Ovary (tissue), 9 donors: ENCODE results near the gene THADA. TPM values are rescaled to one million over a fixed set of nuclear protein-coding genes. Genes with fewer than 3 reads are reported as not detected.
"Not testable (repeated sequence)": the region's sequence is repeated elsewhere in the genome, so short reads cannot be mapped to it uniquely, and the experiment has no call there.

Experiments
- DNase-seq, 5 donors: peaks; one replicate each; pipeline ENCODE4 v3.0.0-alpha.2; 2019 to 2020
- H3K27ac ChIP-seq, 2 donors: fragments of 200-600 bp; one replicate each; pipeline versions ENCODE4 v1.5.1 to v1.8.0; 2019 to 2022
- H3K27me3 ChIP-seq: fragments of 200-600 bp; one replicate; pipeline ENCODE4 v1.8.0; 2022
- H3K36me3 ChIP-seq: fragments of 200-600 bp; sonication (generic); one replicate; pipeline ENCODE4 v1.5.1; 2019
- H3K4me1 ChIP-seq: one replicate; pipeline ENCODE4 v1.8.1; 2013; ENCODE audit warnings: mild to moderate bottlenecking, moderate library complexity; ENCODE audit not compliant: insufficient read depth
- H3K4me3 ChIP-seq: fragments of 200-600 bp; sonication (generic); one replicate; pipeline ENCODE4 v1.5.1; 2017
- H3K9me3 ChIP-seq, 2 donors: fragments of 200-600 bp in 1 of 2; sonication (generic) in 1 of 2; one replicate each; pipeline versions ENCODE4 v1.5.1 to v1.8.1; 2013 to 2019; ENCODE audit warnings: mild to moderate bottlenecking in 1 of 2, moderate library complexity in 1 of 2
- CTCF ChIP-seq, 3 donors: fragments of 450-650 bp in 2 of 3; fragments of 200-600 bp in 1 of 3; IDR thresholded peaks; one replicate each; pipeline versions ENCODE4 v1.5.1 to v1.8.0; 2016 to 2022; ENCODE audit warnings: antibody characterized with exemption in 3 of 3, mild to moderate bottlenecking in 1 of 3
- EP300 ChIP-seq: sonication (generic); formaldehyde crosslinking; IDR thresholded peaks from one replicate; pipeline ENCODE4 v1.6.1; 2017; ENCODE audit warnings: antibody characterized with exemption
- POLR2A ChIP-seq: fragments of 450-650 bp; IDR thresholded peaks from one replicate; pipeline ENCODE4 v1.6.1; 2017; ENCODE audit warnings: antibody characterized with exemption, mild to moderate bottlenecking, moderate library complexity
- WGBS, 3 donors: extraction: QIAGEN DNeasy Blood & Tissue Kit in 1 of 3; methylation state at CpG; one replicate each; pipeline versions ENCODE4 v1.1.5 to v1.1.7; 2013 to 2017; 5-methylcytosine and 5-hydroxymethylcytosine counted together
- intact Hi-C, 4 donors: fragments of 100-400 bp; cut with DNase I; formaldehyde crosslinking; loops; one replicate each; pipeline versions ENCODE4 v1.11.0 to v1.15.1; 2022 to 2023
- polyA plus RNA-seq, 2 donors: library from polyadenylated mRNA; stranded (reverse); fragments of 200-250 nt in 1 of 2; fragments of 350-450 nt in 1 of 2; fragmentation: Illumina TruSeq in 1 of 2; extraction: RNeasy Lipid Tissue Mini Kit (QIAGEN cat#74804) in 1 of 2; gene quantifications; one replicate each; pipeline ENCODE4 v1.2.3, GENCODE V29; 2013 to 2014
- total RNA-seq, 7 donors: library from RNA; depleted of rRNA in 2 of 7; stranded (reverse); fragments of >200 nt in 2 of 7; fragmentation: NEBNext Ultra II Directional in 3 of 7; extraction: Animal tissue kit (Norgen Biotek cat#: 25700) in 3 of 7; gene quantifications; one replicate each; pipeline versions ENCODE4 v1.1.0 to v1.2.4, GENCODE V29; 2016 to 2023
- donor health status: DM: no; HTN: no; CAD: no; lungs with moderate emphysema.
- donor health status: DM: no; HTN: no; CAD: no.
- donor health status: Bipolar disorder and iron deficiency.
- donor health status: DM: yes; HTN: yes; CAD: no.
- donor health status: DM: no; HTN: no; CAD: no.
- donor health status: DM: yes; HTN: yes; CAD: no.

Gene THADA
- total and polyA plus RNA-seq, 9 donors = 14.0 to 46.8 (median 28.6) TPM

DNA sequence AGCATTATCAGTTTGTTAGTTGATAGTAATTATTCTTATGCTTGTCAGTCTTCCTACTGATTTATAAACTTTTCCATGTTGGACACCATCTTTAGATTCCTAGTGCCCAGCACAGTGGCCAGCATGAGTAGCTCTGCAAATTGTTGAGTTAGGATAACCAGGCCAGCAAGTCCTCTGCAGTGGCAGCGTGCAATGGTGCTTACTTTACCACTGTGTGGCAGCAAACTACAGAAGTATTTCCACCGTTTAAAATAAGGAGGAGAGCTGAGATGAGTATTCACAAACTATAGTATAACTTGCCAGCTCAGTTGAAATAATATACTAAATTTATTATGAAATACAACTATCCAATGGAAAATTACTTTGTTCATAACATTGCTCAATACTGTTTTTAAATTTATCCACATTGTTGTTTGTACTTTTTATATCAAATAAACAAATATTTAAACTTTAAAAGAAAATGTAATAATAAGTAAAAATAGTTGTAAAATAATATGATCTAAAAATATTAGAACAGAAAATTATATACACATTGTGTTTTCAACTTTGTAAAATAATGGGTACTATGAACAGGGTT, 9.3 kb upstream of the THADA start:
- H3K9me3 ChIP-seq = no peaks in the 10 kb centered on the region
- 8 to 9% (median 9%) methylated on average over 2 of the region's 2 CpGs for WGBS, 3 donors
- H3K27me3 ChIP-seq = no peaks in the 10 kb centered on the region
- no peaks in the 10 kb centered on the region for H3K36me3 ChIP-seq
- H3K4me3 ChIP-seq = no peak overlapping the region
- intact Hi-C loops = no loop called here
- H3K4me1 ChIP-seq = no peaks in the 10 kb centered on the region
- TF ChIP-seq EP300 (no peak), CTCF (IDR thresholded peaks at IDR 0.05) (peak in 1 of 3 donors; percentile 18), POLR2A (no peak)
- H3K27ac ChIP-seq = no peak overlapping the region
- DNase-seq = peak in 1 of 5 donors; percentile 35

- Histone ChIP-seq H3K27ac (no peak overlapping the region), H3K4me1 (no peaks in the 10 kb centered on the region), H3K9me3 (no peaks in the 10 kb centered on the region), H3K27me3 (no peaks in the 10 kb centered on the region), H3K36me3 (no peaks in the 10 kb centered on the region), H3K4me3 (no peak overlapping the region)
- intact Hi-C loops = no loop called here
- 61 to 77% (median 75%) methylated on average over 4 of the region's 4 CpGs for WGBS, 3 donors
- no peak for TF ChIP-seq POLR2A
- no peak for TF ChIP-seq EP300
- no peak for TF ChIP-seq CTCF (IDR thresholded peaks at IDR 0.05)
- no peak for DNase-seq
Observed at GRCh38 chr2:43604674-43605073, 8.8 kb upstream of the THADA start.

DNA sequence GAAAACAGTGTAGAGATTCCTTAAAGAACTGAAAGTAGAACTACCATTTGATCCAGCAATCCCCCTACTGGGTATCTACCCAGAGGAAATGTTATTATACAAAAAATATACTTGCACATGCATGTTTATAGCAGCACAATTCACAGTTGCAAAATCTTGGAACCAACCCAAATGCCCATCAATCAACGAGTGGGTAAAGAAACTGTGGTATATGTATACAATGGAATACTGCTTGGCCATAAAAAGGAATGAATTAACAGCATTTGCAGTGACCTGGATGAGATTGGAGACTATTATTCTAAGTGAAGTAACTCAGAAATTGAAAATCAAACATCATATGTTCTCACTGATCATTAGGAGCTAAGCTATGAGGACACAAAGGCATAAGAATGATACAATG, 4.8 kb upstream of the THADA start:
- H3K36me3 ChIP-seq, intact Hi-C loops, H3K27me3 ChIP-seq, H3K9me3 ChIP-seq, H3K27ac ChIP-seq, H3K4me3 ChIP-seq, DNase-seq, H3K4me1 ChIP-seq: not testable (repeated sequence)
- 50 to 63% (median 56%) methylated on average over 1 of the region's 1 CpG for WGBS, 3 donors

DNA sequence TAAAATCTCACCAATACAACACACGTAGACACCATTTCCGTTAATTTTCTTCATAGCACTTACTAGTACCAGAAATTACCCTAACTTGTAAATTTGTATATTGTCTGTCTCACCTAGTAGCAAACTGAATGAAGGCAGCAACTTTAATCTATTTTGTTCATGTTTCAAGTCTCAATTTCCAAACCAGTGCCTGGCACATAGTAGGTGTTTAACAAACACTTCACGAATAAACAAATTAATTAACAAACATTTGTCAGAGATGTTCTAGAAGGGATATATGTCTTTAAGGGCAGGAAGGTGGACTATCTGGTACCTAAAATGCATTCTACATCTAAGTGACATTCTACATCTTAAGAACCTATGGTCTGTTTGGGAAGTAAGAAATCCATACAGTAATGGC, 963 bp downstream of the THADA start:
- intact Hi-C loops = no loop called here
- H3K27ac ChIP-seq = no peak overlapping the region
- H3K4me3 ChIP-seq = peak overlapping the region; percentile 94
- H3K36me3 ChIP-seq = no peaks in the 10 kb centered on the region
- peaks cover 3% of the 10 kb centered on the region for H3K4me1 ChIP-seq
- TF ChIP-seq CTCF (IDR thresholded peaks at IDR 0.05) (no peak), POLR2A (no peak), EP300 (no peak)
- no peak for DNase-seq
- H3K27me3 ChIP-seq = no peaks in the 10 kb centered on the region
- WGBS, 3 donors = 84 to 89% (median 89%) methylated on average over 3 of the region's 3 CpGs
- no peaks in the 10 kb centered on the region for H3K9me3 ChIP-seq

GRCh38 chr2:43593254-43593653, 2.6 kb downstream of the THADA start:
- intact Hi-C loops = no loop called here
- Histone ChIP-seq H3K27me3 (no peaks in the 10 kb centered on the region), H3K4me3 (no peak overlapping the region), H3K27ac (no peak overlapping the region), H3K4me1 (peaks cover 3% of the 10 kb centered on the region), H3K9me3 (no peaks in the 10 kb centered on the region), H3K36me3 (no peaks in the 10 kb centered on the region)
- no peak for TF ChIP-seq CTCF (IDR thresholded peaks at IDR 0.05)
- no peak for TF ChIP-seq EP300
- no peak for TF ChIP-seq POLR2A
- 80 to 84% (median 80%) methylated on average over 3 of the region's 3 CpGs for WGBS, 3 donors
- no peak for DNase-seq
